PC-9 (cell line): Measurements from ENCODE around the gene FILIP1L. TPM values are rescaled to one million over a fixed set of nuclear protein-coding genes. Genes with fewer than 3 reads are reported as not detected.

Experiments
- BruUV-seq: library from RNA; stranded (reverse); fragments of 400-500 nt; replicated peaks from 2 replicates; lab custom pipeline; 2021; lab: Mats Ljungman, UMichigan
- CTCF ChIA-PET: fragments of 300-600 bp; sonication (Branson Sonifier 250); formaldehyde crosslinking; loops from one replicate; lab custom pipeline; 2022; ENCODE audit warnings: antibody characterized with exemption; lab: Charles Lee
- POLR2A ChIA-PET: fragments of 300-600 bp; sonication (Branson Sonifier 250); formaldehyde crosslinking; loops from one replicate; lab custom pipeline; 2022; ENCODE audit warnings: antibody characterized with exemption; ENCODE audit not compliant: unreplicated experiment; lab: Charles Lee
- DNase-seq, 2 experiments: peaks; one replicate each; pipeline versions ENCODE4 v3.0.0 to v3.0.0-alpha.2; 2015 to 2022; ENCODE audit warnings: mixed read lengths in 1 of 2
- H2AFZ ChIP-seq: fragments of 200-600 bp; sonication (generic); 2 replicates; pipeline ENCODE4 v1.8.1; 2017; ENCODE audit warnings: antibody characterized with exemption
- H3F3A ChIP-seq: fragments of 200-600 bp; sonication (generic); 2 replicates; pipeline ENCODE4 v1.8.1; 2017; ENCODE audit warnings: antibody characterized with exemption, mild to moderate bottlenecking, low read depth; ENCODE audit not compliant: insufficient read depth
- H3K27ac ChIP-seq: fragments of 200-600 bp; sonication (generic); 2 replicates; pipeline ENCODE4 v1.6.1; 2016; ENCODE audit warnings: mixed run types
- H3K27me3 ChIP-seq: fragments of 200-600 bp; sonication (generic); 2 replicates; pipeline ENCODE4 v1.6.1; 2016; ENCODE audit warnings: low read depth, mixed run types; ENCODE audit not compliant: insufficient read depth
- H3K36me3 ChIP-seq: fragments of 200-600 bp; sonication (generic); 2 replicates; pipeline ENCODE4 v1.6.1; 2016; ENCODE audit warnings: low read depth, mixed run types
- H3K4me1 ChIP-seq: fragments of 200-600 bp; sonication (generic); replicated peaks from 2 replicates; pipeline ENCODE4 v1.6.1; 2016; ENCODE audit warnings: mixed run types; ENCODE audit not compliant: insufficient read depth
- H3K4me2 ChIP-seq: fragments of 200-600 bp; sonication (generic); 2 replicates; pipeline ENCODE4 v1.6.1; 2017; ENCODE audit warnings: mixed run types
- H3K4me3 ChIP-seq: fragments of 200-600 bp; sonication (generic); 2 replicates; pipeline ENCODE4 v1.6.1; 2016; ENCODE audit warnings: mixed run types
- H3K79me2 ChIP-seq: fragments of 200-600 bp; sonication (generic); 2 replicates; pipeline ENCODE4 v1.6.1; 2017; ENCODE audit warnings: low read depth, mixed run types
- H3K9me2 ChIP-seq: fragments of 200-600 bp; sonication (generic); 2 replicates; pipeline ENCODE4 v1.8.1; 2017; ENCODE audit warnings: mild to moderate bottlenecking; ENCODE audit not compliant: insufficient read depth
- H3K9me3 ChIP-seq: fragments of 200-600 bp; sonication (generic); 2 replicates; pipeline ENCODE4 v1.8.1; 2016; ENCODE audit warnings: low read depth; ENCODE audit not compliant: insufficient read depth
- H4K20me1 ChIP-seq: fragments of 200-600 bp; sonication (generic); 2 replicates; pipeline ENCODE4 v1.8.1; 2017; ENCODE audit not compliant: insufficient read depth
- EZH2 ChIP-seq: fragments of 200-600 bp; sonication (generic); IDR thresholded peaks from 2 replicates; pipeline ENCODE4 v1.8.0; 2017; ENCODE audit warnings: antibody characterized with exemption, low read depth
- intact Hi-C: fragments of 100-400 bp; cut with micrococcal nuclease; formaldehyde crosslinking; loops from one replicate; pipeline ENCODE4 v1.10.0; 2022; ENCODE audit not compliant: unreplicated experiment
- total RNA-seq: library from RNA; stranded (reverse); gene quantifications from 2 replicates; pipeline ENCODE4 v1.2.3, GENCODE V29; 2021
- TF ChIP-seq, protein P1 (sequence below): fragments of 200-600 bp; sonication (generic); conservative IDR thresholded peaks from 2 replicates; pipeline ENCODE4 v1.6.1; 2017; ENCODE audit warnings: mixed run types, antibody characterized with exemption, mild to moderate bottlenecking, moderate library complexity

FILIP1L gene
- total RNA-seq, 1 experiment from 2014 or later = 16.8 TPM

DNA sequence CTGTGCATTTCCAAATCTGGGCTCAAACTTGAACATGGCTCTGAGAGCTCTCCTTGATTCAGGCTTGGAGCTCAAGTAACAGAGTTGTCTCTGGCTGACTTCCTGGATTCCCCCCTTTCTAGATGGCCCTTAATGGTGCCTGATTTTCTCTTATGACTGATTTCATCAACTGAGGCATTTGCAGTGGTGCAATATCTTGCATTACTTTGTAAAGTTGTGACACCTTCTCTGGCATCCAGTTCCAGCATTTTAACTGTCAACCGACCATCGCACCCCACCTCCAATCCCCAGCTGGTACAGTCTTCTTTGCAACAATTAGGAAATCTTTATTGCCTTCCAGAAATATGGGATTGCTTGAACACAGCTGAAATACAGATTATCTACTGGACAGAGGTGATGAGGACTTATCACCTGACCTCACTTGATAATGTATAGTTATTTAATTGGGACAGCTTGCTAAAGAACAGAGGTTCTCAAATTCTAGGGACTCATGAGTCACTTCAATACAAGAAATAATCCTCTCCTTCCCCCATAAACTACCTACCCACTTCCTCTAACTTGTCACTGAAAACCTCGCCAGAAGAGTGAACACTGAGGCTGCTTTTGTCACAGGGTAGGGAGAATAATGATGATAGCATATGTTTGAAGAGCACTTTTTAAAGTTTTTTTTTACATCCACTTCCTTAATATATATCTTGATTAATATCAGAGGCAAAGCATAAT, 41.8 kb downstream of the FILIP1L start:
- Histone ChIP-seq H3K4me2 (no peak overlapping the region), H3K79me2 (no peaks in the 10 kb centered on the region), H3K4me1 (no peaks in the 10 kb centered on the region), H3K4me3 (no peak overlapping the region), H3K27ac (no peak overlapping the region), H3K36me3 (no peaks in the 10 kb centered on the region), H4K20me1 (no peaks in the 10 kb centered on the region), H3F3A (no peaks in the 10 kb centered on the region), H2AFZ (no peak overlapping the region), H3K9me3 (peaks cover 12% of the 10 kb centered on the region), H3K9me2 (no peaks in the 10 kb centered on the region; the same call in 1 of the 2 replicates), H3K27me3 (no peaks in the 10 kb centered on the region)
- DNase-seq = no peak
- BruUV-seq = no TSS peak
- POLR2A ChIA-PET = no interaction called here
- TF ChIP-seq EZH2 = no peak
- TF ChIP-seq, protein P1, sequence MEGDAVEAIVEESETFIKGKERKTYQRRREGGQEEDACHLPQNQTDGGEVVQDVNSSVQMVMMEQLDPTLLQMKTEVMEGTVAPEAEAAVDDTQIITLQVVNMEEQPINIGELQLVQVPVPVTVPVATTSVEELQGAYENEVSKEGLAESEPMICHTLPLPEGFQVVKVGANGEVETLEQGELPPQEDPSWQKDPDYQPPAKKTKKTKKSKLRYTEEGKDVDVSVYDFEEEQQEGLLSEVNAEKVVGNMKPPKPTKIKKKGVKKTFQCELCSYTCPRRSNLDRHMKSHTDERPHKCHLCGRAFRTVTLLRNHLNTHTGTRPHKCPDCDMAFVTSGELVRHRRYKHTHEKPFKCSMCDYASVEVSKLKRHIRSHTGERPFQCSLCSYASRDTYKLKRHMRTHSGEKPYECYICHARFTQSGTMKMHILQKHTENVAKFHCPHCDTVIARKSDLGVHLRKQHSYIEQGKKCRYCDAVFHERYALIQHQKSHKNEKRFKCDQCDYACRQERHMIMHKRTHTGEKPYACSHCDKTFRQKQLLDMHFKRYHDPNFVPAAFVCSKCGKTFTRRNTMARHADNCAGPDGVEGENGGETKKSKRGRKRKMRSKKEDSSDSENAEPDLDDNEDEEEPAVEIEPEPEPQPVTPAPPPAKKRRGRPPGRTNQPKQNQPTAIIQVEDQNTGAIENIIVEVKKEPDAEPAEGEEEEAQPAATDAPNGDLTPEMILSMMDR = no peak
- intact Hi-C loops = no loop called here
- CTCF ChIA-PET = no interaction called here

GRCh38 chr3:100069472-100069871, 44.8 kb downstream of the FILIP1L start:
- POLR2A ChIA-PET = interaction anchor here (0.5 kb wide), 1 partner anchor 35 kb away, joined by 6 read pairs; no protein-coding TSS in a partner anchor
- H3F3A ChIP-seq = no peaks in the 10 kb centered on the region

DNA sequence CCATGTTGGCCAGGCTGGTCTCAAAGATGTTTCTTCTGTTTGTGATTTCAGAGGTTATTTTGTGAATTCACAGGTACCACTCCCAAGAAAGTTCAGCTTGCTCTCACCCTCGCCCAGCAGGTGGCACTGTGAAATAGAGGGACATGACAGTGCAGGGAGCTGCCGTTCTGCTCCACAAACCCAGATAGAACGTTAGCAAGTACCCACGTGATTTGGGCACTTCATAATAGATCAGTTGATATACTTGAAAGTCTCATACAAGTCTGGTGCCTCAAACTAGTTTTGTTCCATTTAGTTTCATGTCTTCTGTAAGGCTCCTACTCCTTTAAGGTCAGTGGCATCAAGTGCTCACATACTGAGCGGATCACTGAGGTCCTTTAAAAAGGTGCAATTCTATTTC, 45.5 kb downstream of the FILIP1L start:
- POLR2A ChIA-PET = interaction anchor here (0.5 kb wide), 1 partner anchor 36 kb away, joined by 6 read pairs; no protein-coding TSS in a partner anchor
- Histone ChIP-seq H3K79me2 (no peaks in the 10 kb centered on the region), H4K20me1 (no peaks in the 10 kb centered on the region), H3K9me3 (peaks cover 12% of the 10 kb centered on the region), H3K4me1 (no peaks in the 10 kb centered on the region), H3K27me3 (no peaks in the 10 kb centered on the region), H3K9me2 (peaks cover 3% of the 10 kb centered on the region; the same call in 1 of the 2 replicates), H3F3A (no peaks in the 10 kb centered on the region), H3K36me3 (no peaks in the 10 kb centered on the region), H3K4me3 (no peak overlapping the region), H3K4me2 (no peak overlapping the region), H3K27ac (no peak overlapping the region), H2AFZ (no peak overlapping the region)
- DNase-seq = peak; percentile 46 to 73
- intact Hi-C loops = loop anchor here (1.0 to 2.0 kb wide), 2 partner anchors 185 to 226 kb away; no protein-coding TSS in a partner anchor
- CTCF ChIA-PET = interaction anchor here (0.7 to 1.9 kb wide), 8 partner anchors 9 to 226 kb away, joined by 3 to 45 read pairs (median 4); partner anchors contain the start of gene TBC1D23
- no peak for TF ChIP-seq EZH2
- TF ChIP-seq, protein P1 = peak; percentile 81
- BruUV-seq = no TSS peak

More at GRCh38 chr3:100069472-100069871, 44.8 kb downstream of the FILIP1L start:
- DNase-seq = no peak
- H4K20me1 ChIP-seq = no peaks in the 10 kb centered on the region
- peaks cover 12% of the 10 kb centered on the region for H3K9me3 ChIP-seq
- no peak for TF ChIP-seq EZH2
- TF ChIP-seq, protein P1 = no peak
- no peaks in the 10 kb centered on the region for H3K4me1 ChIP-seq
- peaks cover 3% of the 10 kb centered on the region; the same call in 1 of the 2 replicates for H3K9me2 ChIP-seq
- H3K27ac ChIP-seq = no peak overlapping the region
- H3K36me3 ChIP-seq = no peaks in the 10 kb centered on the region
- H2AFZ ChIP-seq = no peak overlapping the region
- no peak overlapping the region for H3K4me2 ChIP-seq
- H3K4me3 ChIP-seq = no peak overlapping the region
- H3K27me3 ChIP-seq = no peaks in the 10 kb centered on the region
- CTCF ChIA-PET = interaction anchor here (0.6 to 1.9 kb wide), 8 partner anchors 8 to 265 kb away, joined by 3 to 45 read pairs (median 4); partner anchors contain the start of genes NIT2 and TBC1D23
- no peaks in the 10 kb centered on the region for H3K79me2 ChIP-seq
- intact Hi-C loops = loop anchor here (1.0 to 2.0 kb wide), 2 partner anchors 185 to 227 kb away; no protein-coding TSS in a partner anchor
- BruUV-seq = no TSS peak
